Astrocyte (in vitro differentiated cells and primary cell): ENCODE measurements around the gene THNSL1.

Experiments
- CTCF ChIP-seq: IDR thresholded peaks from 2 replicates; pipeline ENCODE4 v1.5.1; 2011; ENCODE audit warnings: low read depth, mild to moderate bottlenecking, inconsistent platforms, low read length, moderate library complexity; ENCODE audit not compliant: insufficient read depth
- EZH2 ChIP-seq: IDR thresholded peaks from 2 replicates; pipeline ENCODE4 v1.6.1; 2012; ENCODE audit warnings: mild to moderate bottlenecking, low read length, inconsistent platforms; ENCODE audit not compliant: insufficient read depth

DNA sequence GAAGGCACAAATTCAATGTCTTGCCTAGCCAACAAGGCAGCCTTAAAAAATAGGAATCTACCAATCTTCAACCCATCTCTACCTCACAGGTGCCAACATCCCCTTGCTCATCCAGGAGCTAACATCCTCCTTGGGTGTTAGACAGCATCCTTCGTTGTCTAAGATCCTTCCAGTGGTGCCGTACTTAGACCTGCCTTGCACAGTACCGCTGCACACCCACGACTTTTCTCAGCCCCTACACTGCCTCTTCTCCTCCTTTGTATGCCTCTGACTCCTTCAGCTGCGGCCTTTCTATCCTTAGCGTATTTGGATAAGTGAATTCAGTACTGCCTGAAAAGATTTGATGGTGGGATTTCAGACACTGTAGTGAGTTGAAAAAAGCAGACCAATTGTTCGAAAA, 48.1 kb upstream of the THNSL1 start:
- TF ChIP-seq CTCF (no peak), EZH2 (no peak)
